HG03571 (cell line): Measurements from ENCODE around the gene STIM2.
"Not testable (repeated sequence)": the region's sequence is repeated elsewhere in the genome, so short reads cannot be mapped to it uniquely, and the experiment has no call there.

Experiments
- ATAC-seq: cut with Tn5 transposase; IDR thresholded peaks from one replicate; pipeline ENCODE4 v1.9.1; 2021; ENCODE audit not compliant: unreplicated experiment

STIM2 gene

DNA sequence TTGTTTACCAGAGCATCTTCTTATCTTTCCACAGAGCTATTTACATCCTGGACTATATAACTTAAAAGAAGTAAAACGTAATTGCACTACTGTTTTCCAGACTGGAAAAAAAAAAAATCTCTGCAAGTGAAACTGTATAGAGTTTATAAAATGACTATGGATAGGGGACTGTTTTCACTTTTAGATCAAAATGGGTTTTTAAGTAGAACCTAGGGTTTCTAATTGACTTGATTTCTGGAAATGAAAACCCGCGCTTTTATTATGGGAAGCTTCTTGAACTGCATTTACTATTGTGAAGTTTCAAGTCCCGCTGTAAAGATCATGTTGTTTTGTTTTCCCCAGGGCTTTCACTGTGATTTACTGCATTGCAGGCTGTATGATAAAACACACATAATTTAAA lies 162.7 kb downstream of the STIM2 start:
- no peak for ATAC-seq

DNA sequence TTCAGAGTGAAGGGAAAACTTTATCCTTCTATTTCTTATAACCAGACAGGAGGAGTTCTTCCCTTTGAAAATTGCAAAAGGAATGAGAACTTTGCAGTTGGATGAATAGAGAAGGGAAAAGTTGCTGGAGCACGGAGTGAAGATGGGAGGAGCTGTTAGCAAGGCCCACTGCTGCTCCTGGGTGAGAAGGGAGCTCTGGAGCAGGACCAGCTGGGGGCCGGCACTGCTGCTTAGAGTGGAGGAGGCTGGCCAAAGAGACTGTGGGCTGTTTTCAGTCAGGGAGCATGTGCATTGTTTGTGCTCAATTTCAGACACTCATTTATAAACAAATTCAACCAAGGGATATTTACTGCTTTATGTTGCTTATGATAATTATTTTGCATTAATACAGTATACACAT lies 164.2 kb downstream of the STIM2 start:
- ATAC-seq = no peak

- no peak for ATAC-seq
Measured at GRCh38 chr4:27027428-27027827, 166.8 kb downstream of the STIM2 start.

DNA sequence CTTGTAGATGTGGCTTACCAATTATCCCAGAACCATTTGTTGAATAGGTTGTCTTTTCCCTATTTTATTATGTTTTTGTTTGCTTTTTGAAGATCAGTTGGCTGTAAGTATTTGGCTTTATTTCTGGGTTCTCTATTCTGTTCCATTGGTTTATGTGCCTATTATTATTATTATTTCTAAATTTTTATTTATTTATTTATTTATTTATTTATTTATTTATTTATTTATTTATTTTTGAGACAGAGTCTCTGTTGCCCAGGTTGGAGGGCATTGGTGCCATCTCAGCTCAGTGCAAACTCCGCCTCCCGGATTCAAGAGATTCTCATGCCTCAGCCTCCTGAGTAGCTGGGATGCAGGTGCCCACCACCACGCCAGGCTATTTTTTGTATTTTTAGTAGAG lies 174.5 kb downstream of the STIM2 start:
- not testable (repeated sequence) for ATAC-seq

GRCh38 chr4:27040356-27040755 lies 179.7 kb downstream of the STIM2 start:
- no peak for ATAC-seq

- ATAC-seq = no peak
Measured at GRCh38 chr4:27042411-27042810, 181.8 kb downstream of the STIM2 start.

DNA sequence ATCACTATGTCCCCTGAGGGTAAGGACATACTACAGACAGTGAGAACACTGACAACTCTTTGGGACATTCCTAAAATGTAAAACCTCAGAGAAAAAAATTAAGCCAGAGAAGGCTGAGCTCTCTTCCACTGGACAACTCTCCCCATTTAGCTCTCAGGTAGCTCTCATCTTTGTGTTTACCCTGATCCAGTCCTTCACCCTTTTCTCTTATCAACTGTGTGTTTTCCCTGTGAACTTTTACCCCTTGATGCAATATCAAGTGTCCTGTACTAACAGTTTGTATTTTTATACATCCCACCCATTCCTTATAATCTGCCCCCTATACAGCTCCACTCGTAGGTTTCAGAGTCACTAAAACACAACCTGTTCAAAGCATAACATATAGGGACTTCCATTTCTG lies 182.6 kb downstream of the STIM2 start:
- ATAC-seq = no peak

DNA sequence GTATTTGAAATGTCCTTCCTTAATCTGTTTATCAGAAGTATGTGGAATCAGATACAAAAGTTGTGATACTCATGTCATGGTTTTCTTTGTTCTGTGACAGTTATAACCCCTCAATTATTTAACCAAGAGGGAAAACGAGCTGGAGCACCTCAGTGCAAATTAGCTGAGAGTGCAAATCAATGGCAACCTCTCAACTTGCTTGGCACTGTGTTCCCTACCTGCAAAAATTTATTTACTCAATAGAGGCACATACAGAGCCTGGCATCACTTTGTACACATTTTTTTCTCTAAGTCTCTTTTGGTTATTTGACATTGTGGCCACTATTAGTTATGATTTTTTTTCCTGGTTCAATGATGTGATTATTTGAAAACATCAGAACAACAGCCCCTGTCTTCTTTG lies 186.2 kb downstream of the STIM2 start:
- no peak for ATAC-seq

DNA sequence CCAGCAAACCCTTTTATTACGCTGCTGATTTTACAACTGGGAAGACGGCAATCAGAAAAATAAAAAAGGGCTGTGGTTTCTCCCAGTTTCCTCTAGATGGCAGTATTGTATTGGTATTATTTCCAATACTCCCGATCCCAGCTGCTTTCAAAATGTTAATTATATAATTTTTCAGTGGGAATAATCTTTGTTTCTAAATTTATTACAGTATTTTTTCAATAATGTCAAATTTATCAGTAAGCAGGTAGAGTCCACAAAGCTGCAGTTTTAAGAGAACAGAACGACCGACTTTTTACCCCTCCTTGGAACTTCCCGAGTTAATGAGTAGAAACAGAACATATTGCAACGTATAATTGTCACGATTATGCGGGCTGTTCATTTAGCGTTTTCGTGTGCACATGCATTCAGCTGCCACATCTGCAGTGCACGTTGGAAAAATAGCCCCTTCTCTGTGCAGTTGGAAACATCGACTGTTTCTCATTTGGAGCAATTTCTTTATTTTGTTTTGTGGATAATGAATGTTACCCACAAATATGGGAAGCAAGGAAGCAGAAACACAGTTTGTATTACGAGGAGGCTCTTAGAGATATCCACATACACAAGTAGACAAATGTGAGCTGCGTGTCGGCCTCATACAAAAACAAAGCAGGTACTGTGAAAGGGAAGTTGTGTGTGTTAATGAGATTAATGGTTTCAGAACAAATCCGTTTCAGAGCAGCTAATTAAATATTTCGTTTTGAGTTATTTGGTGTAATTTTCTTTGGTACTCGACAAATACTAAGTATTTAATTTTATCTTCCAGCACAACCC lies 188.0 kb downstream of the STIM2 start:
- ATAC-seq = no peak

GRCh38 chr4:27049239-27049829 lies 188.7 kb downstream of the STIM2 start:
- ATAC-seq = no peak

- no peak for ATAC-seq
Measured at GRCh38 chr4:27050731-27051130, 190.1 kb downstream of the STIM2 start.

DNA sequence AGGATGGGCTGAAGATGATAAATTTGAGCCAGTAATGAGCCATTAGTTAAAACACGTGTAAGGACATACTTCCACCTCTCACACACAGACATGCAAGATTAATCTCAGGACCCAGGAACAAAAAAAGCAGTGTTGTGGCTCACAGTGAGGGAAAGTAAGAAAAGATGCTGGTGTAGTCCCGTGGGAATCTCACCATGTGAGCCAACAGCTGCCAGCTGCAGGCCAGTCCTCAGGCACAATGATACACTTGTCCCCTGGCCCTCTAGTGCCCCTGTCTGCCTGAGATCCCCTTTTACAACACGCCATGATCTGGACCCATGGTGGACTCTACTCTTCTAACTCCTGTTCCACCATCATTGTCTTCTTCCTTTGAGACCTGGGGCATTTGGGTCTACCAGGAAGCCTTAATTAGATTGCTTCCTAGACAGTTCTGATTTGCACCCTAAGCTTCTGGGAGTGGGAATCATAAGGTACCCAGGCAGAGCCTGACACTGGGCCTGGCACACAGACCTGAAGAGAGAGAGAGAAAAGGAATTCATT lies 194.7 kb downstream of the STIM2 start:
- ATAC-seq = no peak

DNA sequence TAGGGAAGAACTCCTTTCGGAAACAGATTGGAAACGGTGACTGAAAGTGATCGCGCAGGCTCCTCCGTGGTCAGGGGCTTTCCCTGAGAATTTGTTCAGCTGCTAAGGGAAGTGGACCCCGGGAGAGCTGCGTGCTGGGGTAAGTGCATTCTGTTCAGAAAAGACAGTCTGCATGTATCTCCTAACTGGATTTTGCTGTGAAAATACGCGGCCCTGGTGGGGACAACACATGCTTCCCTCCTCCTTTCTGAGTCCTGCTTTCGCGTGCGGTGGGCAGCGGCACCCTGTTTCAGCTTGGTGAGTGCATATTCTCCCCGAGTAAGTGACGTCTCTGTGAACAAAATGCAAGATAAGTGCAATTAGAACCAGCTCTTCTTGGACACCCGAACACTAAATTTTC lies 195.6 kb downstream of the STIM2 start:
- no peak for ATAC-seq

GRCh38 chr4:27057053-27057452 lies 196.4 kb downstream of the STIM2 start:
- no peak for ATAC-seq

DNA sequence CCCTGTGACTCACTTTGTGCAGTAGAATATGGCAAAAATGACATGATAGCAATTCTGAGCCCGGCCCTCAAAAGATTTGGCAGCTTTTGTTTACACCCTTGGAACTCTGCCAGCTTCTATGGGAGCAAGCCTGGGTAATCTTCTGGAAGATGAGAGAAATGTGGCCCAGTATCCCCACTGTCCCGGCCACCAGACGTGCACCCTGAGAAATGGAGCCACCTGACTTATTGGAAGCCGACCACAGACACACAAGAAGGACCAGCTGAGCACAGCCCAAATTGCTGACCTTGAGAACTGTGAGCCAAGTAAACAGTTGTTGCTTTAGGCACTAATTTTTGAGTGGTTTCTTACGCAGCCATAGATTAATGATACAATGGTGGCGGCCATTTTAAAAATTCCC lies 197.0 kb downstream of the STIM2 start:
- ATAC-seq = no peak

- no peak for ATAC-seq
Measured at GRCh38 chr4:27058819-27059406, 198.3 kb downstream of the STIM2 start.

- no peak for ATAC-seq
Measured at GRCh38 chr4:27059446-27059845, 198.8 kb downstream of the STIM2 start.

DNA sequence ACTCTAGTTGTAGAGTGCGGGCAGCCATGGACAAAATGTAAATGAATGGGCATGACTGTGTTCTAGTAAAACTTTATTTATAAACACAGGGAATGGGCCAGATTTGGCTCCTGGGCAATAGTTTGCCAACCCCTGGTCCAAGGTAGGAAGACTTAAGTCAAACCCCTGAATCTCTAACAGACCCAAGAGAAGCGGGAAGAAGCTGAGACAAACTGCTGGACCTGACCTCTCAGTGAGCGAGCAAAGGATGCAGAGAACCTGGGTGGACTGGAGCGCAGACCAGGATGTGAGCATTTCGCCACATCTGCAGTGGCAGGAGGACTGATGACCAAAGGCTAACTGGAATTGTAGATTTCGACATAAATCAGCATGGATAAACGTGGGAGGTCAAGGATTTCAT lies 201.6 kb downstream of the STIM2 start:
- no peak for ATAC-seq

DNA sequence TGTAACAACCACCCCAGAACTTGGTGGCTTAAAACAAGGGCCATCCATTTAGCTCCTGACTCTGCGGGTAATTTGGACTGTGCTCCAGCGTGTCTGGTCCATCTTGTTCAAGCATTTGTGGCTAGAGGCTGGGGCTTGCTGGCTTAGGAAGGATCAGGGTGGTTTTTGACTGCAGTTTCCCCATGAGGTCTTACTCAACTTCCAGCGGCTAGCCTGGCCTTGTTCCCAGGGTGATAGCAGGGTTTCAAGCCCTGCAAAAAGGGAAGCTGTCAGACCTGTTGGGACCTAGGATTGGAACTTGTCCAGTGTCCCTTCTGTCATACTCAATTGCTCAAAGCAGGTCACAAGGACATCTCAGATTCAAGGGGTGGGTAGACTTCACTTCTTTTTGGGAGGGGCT lies 205.9 kb downstream of the STIM2 start:
- no peak for ATAC-seq

GRCh38 chr4:27068151-27068867 lies 207.7 kb downstream of the STIM2 start:
- no peak for ATAC-seq
